Brain microvascular endothelial cell (primary cell): Measurements from ENCODE around the gene ETS1.
A peak's percentile ranks its signal among the peaks of the same experiment; 100 is the strongest.

Experiments
- DNase-seq: peaks from one replicate; pipeline ENCODE4 v3.0.0-alpha.2; 2020
- H3K27ac ChIP-seq: fragments of 250-450 bp; sonication (Bioruptor Pico); 2 replicates; pipeline ENCODE4 v1.5.1; 2020; ENCODE audit warnings: mild to moderate bottlenecking, moderate library complexity
- H3K27me3 ChIP-seq: fragments of 250-450 bp; sonication (Bioruptor Pico); replicated peaks from 2 replicates; pipeline ENCODE4 v1.5.1; 2020; ENCODE audit warnings: mild to moderate bottlenecking
- H3K36me3 ChIP-seq: fragments of 250-450 bp; sonication (Bioruptor Pico); replicated peaks from 2 replicates; pipeline ENCODE4 v1.5.1; 2020; ENCODE audit warnings: mild to moderate bottlenecking
- H3K4me3 ChIP-seq: 2 replicates; pipeline ENCODE4 v1.5.1; 2011; ENCODE audit warnings: low read depth, mild to moderate bottlenecking, control low read depth, low read length, moderate library complexity
- in situ Hi-C: cut with HindIII; loops from 2 replicates; pipeline ENCODE4 v1.10.0; 2017; ENCODE audit warnings: low sequenced_read_pairs, low pct_ligation_motif_present
- TF ChIP-seq, protein P1 (sequence below): IDR thresholded peaks from 2 replicates; pipeline ENCODE4 v1.5.1; 2011; ENCODE audit warnings: low read depth, mild to moderate bottlenecking, moderate library complexity, low read length, control low read depth, inconsistent platforms; ENCODE audit errors: missing control alignments

Gene ETS1

GRCh38 chr11:128625746-128626145 lies 38.4 kb upstream of the ETS1 start:
- Histone ChIP-seq H3K36me3 (no peaks in the 10 kb centered on the region), H3K27me3 (no peaks in the 10 kb centered on the region), H3K4me3 (no peak overlapping the region), H3K27ac (no peak overlapping the region)
- TF ChIP-seq, protein P1, sequence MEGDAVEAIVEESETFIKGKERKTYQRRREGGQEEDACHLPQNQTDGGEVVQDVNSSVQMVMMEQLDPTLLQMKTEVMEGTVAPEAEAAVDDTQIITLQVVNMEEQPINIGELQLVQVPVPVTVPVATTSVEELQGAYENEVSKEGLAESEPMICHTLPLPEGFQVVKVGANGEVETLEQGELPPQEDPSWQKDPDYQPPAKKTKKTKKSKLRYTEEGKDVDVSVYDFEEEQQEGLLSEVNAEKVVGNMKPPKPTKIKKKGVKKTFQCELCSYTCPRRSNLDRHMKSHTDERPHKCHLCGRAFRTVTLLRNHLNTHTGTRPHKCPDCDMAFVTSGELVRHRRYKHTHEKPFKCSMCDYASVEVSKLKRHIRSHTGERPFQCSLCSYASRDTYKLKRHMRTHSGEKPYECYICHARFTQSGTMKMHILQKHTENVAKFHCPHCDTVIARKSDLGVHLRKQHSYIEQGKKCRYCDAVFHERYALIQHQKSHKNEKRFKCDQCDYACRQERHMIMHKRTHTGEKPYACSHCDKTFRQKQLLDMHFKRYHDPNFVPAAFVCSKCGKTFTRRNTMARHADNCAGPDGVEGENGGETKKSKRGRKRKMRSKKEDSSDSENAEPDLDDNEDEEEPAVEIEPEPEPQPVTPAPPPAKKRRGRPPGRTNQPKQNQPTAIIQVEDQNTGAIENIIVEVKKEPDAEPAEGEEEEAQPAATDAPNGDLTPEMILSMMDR, result no peak
- DNase-seq, result no peak
- in situ Hi-C loops, result loop anchor here (10.0 to 25.0 kb wide), 2 partner anchors 101 to 338 kb away; no protein-coding TSS in a partner anchor

DNA sequence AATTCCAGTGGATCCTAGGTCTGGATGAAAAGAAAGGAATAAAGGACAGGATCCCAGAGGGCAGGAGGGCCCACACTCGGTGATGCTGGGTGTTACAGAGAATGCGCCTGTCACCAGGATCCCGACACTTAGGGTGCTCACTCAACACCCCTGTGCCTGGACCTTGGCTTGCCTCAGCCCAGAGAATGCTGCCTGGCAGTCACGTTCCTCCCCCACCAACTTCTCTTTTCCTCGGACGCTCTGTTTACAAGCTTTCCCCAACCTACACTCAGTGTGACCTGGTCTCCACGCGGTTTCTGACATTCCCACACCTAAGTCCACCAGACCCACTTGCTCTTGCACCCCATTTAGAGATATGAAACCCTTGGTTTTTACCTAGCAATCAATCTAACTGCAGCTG lies 38.0 kb upstream of the ETS1 start:
- H3K27me3 ChIP-seq, result no peaks in the 10 kb centered on the region
- in situ Hi-C loops, result loop anchor here (10.0 to 25.0 kb wide), 2 partner anchors 101 to 338 kb away; no protein-coding TSS in a partner anchor
- no peak overlapping the region for H3K27ac ChIP-seq
- TF ChIP-seq, protein P1, result no peak
- no peak for DNase-seq
- H3K36me3 ChIP-seq, result no peaks in the 10 kb centered on the region
- no peak overlapping the region for H3K4me3 ChIP-seq

DNA sequence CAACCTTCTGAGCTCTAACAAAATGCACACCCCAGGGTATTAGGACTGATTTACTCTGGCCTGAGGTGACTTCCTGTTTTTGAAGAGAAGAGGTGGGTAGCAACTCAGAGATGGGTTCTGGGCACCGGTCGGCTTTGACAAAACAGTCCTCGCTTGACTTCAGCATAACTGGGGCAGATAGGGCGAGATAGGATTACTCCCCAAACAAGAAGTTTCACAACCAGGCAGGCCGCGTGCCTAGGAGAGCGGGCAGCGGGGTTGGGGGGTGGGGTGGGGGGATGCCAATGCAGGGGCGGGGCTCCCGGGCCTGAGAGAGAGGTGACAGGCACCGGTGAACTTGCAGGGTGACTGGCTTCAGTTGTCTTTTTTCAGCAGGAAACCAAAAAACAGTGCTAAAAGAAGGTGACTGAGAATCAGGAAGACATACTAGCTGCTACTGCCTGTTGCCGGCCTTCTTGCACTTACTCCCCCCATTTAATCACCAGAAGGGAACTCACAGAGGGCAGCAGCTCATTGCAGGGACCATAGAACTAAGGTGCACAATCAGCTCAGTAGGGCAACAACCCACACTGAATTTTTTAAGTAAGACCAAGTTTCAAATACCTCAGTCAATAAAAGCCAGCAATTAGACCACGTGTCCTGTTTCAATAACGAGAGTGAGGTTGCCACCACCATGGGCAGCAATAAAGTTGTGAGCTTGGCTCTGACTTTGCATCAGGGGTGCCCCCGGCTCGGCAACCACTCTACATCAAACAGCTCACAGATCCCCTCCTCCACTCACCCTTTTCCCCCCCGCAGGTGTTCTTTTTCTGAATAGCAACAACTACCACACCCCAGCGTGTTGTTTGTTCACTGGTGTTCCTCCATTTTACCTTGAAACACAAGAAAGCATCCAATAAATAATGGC lies 37.2 kb upstream of the ETS1 start:
- TF ChIP-seq, protein P1, result no peak
- DNase-seq, result no peak
- in situ Hi-C loops, result loop anchor here (10.0 to 25.0 kb wide), 2 partner anchors 100 to 337 kb away; no protein-coding TSS in a partner anchor
- Histone ChIP-seq H3K27ac (no peak overlapping the region), H3K36me3 (no peaks in the 10 kb centered on the region), H3K27me3 (no peaks in the 10 kb centered on the region), H3K4me3 (no peak overlapping the region)

DNA sequence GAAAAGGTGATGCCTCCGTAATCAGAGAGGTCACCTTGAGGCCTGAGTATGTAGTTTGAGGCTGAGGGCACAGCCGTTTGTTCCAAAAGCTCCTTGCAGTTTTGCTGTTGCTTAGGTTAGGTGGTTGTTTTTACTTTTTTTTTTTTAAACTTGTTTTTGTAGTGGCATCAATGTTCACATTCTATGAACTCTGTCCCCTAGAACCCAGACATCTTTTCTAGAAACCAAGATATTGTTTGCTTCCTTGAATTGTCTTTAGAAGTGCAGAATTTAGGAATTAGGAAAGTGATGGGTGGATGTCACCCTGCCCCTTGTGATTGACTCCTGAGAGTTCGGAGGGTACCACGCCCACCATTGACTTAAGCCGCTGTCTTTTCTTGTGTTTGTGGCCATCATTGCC lies 35.7 kb upstream of the ETS1 start:
- Histone ChIP-seq H3K27ac (no peak overlapping the region), H3K27me3 (no peaks in the 10 kb centered on the region), H3K4me3 (no peak overlapping the region), H3K36me3 (no peaks in the 10 kb centered on the region)
- in situ Hi-C loops, result loop anchor here (10.0 kb wide), 1 partner anchor 98 kb away; no protein-coding TSS in a partner anchor
- TF ChIP-seq, protein P1, result no peak
- no peak for DNase-seq

GRCh38 chr11:128621601-128622501 lies 34.5 kb upstream of the ETS1 start:
- DNase-seq, result peak; percentile 98
- H3K27ac ChIP-seq, result peak overlapping the region; percentile 85
- TF ChIP-seq, protein P1, result peak; percentile 34
- H3K36me3 ChIP-seq, result no peaks in the 10 kb centered on the region
- in situ Hi-C loops, result loop anchor here (10.0 kb wide), 1 partner anchor 97 kb away; no protein-coding TSS in a partner anchor
- peak overlapping the region; percentile 13 for H3K4me3 ChIP-seq
- H3K27me3 ChIP-seq, result no peaks in the 10 kb centered on the region
